NOMO-1 treated with dmso at 0.1 percent for 144 hours (cell line): Measurements from ENCODE around the gene PRAC1.

ENCODE experiments used
- DNase-seq: peaks from one replicate; lab custom pipeline; 2025; ENCODE audit not compliant: unreplicated experiment; lab: John Stamatoyannopoulos, UW

The PRAC1 gene

GRCh38 chr17:48747445-48748363 lies 25.4 kb upstream of the PRAC1 start:
- no peak for DNase-seq

GRCh38 chr17:48746916-48747444 lies 24.7 kb upstream of the PRAC1 start:
- no peak for DNase-seq

- DNase-seq = no peak
Observed at GRCh38 chr17:48745381-48746275, 23.3 kb upstream of the PRAC1 start.

- DNase-seq = no peak
Observed at GRCh38 chr17:48740537-48740936, 18.2 kb upstream of the PRAC1 start.

- DNase-seq = no peak
Observed at GRCh38 chr17:48738803-48739526, 16.6 kb upstream of the PRAC1 start.

- no peak for DNase-seq
Observed at GRCh38 chr17:48738424-48738802, 16.1 kb upstream of the PRAC1 start.

GRCh38 chr17:48737330-48738043 lies 15.2 kb upstream of the PRAC1 start:
- no peak for DNase-seq

GRCh38 chr17:48735062-48735351 lies 12.7 kb upstream of the PRAC1 start:
- no peak for DNase-seq

- DNase-seq = no peak
Observed at GRCh38 chr17:48734333-48735061, 12.2 kb upstream of the PRAC1 start.

GRCh38 chr17:48733632-48734328 lies 11.5 kb upstream of the PRAC1 start:
- DNase-seq = no peak

- DNase-seq = no peak
Observed at GRCh38 chr17:48732688-48733629, 10.6 kb upstream of the PRAC1 start.

GRCh38 chr17:48731355-48731754 lies 9.0 kb upstream of the PRAC1 start:
- DNase-seq = no peak

- DNase-seq = no peak
Observed at GRCh38 chr17:48730240-48730550, 7.9 kb upstream of the PRAC1 start.

GRCh38 chr17:48729335-48730239 lies 7.3 kb upstream of the PRAC1 start:
- DNase-seq = no peak

GRCh38 chr17:48728232-48729231 lies 6.2 kb upstream of the PRAC1 start, which contains the start of gene HOXB13:
HOXB13 (minus strand) TSS chr17:48728750; CDS start chr17:48728593, 157 bp downstream.
- DNase-seq = peak; percentile 47
